A172 (cell line): ENCODE data around the gene SEMA5A. TPM values are rescaled to one million over a fixed set of nuclear protein-coding genes. Genes with fewer than 3 reads are reported as not detected.
"Not testable (repeated sequence)": the region's sequence is repeated elsewhere in the genome, so short reads cannot be mapped to it uniquely, and the experiment has no call there.

Experiments used
- DNase-seq: peaks from one replicate; pipeline ENCODE4 v3.0.0-alpha.2; 2015; ENCODE audit warnings: low spot score
- total RNA-seq: library from RNA; depleted of rRNA; stranded (reverse); fragments of >200 nt; shearing (Covaris generic); gene quantifications from 2 replicates; pipeline ENCODE4 v1.2.3, GENCODE V29; 2014

Gene SEMA5A
- total RNA-seq, 1 experiment from 2014 or later: 9.3 TPM

DNA sequence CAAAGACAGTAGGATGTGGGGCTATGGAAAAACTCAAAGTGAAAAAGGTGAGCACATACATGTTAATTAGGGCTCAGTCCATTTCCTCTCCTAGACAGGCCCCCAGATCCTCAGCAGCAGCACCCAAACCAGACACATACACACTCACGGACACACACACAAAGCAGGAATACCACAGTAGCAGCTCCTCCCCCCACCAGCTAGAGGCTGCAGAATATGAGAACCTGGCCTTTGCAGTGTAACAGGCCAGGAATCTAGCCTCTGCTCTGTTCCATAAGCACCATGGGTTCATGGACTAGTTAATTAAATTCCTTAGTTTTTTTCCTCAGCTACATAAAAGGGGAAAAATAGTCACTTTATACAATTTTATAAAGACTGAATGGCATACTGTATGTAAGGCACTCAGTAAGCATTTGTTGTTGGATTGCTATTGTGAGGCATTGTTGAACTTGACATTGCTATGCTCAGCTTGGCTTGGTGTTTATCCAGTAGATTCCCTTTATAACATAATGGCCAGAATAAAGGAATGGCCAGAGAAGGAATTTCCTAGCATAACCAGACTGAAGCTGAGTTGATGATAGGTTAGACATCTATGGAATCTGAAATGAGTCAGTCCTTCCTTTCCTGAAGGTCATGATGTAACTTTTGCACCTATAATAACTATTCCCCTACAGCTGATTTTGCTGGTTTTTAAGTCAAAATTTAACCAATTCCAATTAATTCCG is 186.8 kb downstream of the SEMA5A start:
- peak; percentile 74 for DNase-seq

DNA sequence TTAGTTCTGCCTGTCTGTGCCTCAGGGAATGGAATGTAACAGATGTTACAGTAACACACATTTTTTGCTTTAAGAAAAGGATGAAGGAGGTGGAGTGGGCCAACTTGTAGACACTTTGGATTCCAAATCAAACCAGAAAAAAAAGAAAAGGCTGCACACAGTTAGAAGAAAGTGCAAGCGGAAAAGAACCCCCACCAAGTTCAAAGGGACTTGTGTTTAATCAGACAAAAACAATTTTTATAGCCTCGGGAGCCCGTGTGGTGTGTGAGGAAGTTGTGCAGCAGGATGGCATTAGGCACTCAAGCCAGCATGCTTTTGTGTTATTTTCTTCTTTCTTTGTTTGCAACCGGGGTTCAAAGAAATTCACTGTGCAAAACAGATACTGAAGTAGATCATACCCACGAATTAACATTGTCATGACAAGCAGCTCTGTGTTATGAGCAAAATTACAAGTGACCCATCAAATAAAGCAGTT is 189.5 kb downstream of the SEMA5A start:
- DNase-seq: no peak

DNA sequence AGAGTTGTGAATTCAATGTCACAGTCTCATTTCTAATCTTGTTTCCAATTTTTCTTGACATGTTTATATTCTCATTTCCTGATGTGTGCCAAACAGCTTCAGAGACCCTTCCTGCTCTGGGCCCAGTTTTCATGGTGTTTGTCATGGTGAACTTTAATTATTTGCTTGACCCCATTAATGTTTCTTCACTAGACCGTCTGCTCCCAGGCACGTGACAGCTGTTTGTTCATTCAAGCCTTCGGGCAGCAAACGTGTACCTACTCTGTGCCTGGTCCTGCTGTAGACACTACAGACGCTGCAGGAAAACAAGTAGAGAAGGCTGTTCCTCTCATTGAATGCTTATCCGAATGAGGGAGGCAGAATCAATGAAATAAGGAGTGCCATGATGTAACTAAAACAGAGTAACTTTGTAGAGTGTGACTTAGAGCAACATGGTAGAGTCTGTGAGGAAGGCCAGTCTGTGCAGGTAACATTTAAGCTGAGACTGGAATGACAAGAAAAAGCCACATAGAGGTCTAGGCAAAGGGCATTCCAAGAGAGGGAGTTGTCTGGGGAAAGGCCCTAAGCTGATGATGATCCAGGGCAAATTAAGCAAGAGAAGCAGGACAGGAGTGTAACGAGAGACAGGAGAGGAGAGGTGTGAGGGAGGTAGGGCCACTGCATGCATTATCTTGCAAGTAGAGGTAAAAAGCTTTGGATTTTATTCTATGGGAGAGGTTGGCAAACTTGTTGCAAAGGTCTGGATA is 191.4 kb downstream of the SEMA5A start:
- no peak for DNase-seq

DNA sequence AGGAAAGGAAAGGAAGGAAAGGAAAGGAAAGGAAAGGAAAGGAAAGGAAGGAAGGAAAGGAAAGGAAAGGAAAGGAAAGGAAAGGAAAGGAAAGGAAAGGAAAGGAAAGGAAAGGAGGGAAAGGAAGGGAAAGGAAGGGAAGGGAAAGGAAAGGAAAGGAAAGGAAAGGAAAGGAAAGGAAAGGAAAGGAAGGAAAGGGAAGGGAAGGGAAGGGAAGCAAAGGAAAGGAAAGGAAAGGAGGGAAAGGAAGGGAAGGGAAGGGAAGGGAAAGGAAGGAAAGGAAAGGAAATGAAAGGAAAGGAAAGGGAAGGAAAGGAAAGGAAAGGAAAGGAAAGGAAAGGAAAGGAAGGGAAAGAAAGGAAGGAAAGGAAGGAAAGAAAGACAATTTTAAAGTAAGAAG is 192.8 kb downstream of the SEMA5A start:
- DNase-seq: not testable (repeated sequence)

DNA sequence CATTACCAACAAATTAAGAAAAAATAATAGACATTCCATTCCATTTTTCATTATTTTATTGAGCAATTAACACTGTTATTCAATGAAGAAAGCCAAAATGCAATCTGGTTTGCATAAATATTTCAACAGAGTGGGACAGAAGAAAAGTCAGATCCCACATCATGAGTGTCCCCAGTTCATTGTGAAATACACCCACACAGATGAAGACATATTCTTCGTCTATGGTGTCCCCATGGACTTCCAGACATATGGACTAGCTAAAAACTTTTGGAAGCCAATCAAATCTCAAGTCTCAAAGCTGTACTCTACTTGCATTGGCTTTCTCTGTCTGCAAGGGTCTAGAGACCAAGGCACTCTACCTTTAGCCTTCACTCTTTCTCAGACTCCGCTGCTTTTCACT is 194.3 kb downstream of the SEMA5A start:
- no peak for DNase-seq

DNA sequence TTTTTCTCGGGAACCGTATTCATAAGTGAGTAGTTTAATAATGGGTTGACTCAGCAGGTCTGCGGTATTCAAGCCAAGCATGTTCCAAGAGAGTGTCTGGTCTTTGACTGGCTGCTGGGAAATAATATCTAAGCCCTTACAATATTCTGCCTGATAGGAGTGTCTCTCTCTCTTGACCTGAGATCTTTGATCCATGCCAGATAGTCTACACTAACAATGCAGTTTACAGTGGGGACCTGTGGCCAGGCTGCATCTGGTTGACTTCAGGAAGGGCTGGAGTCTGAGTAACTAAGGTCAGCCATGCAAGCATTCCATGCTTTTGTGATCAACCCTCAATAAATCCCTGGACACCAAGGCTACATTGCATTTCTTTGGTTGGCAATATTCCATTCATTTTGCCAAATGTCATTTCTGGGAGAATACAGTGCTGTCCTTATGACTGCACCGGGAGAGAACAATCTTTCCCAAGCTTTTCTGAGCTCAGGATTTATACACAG is 195.5 kb downstream of the SEMA5A start:
- DNase-seq: peak; percentile 32

DNA sequence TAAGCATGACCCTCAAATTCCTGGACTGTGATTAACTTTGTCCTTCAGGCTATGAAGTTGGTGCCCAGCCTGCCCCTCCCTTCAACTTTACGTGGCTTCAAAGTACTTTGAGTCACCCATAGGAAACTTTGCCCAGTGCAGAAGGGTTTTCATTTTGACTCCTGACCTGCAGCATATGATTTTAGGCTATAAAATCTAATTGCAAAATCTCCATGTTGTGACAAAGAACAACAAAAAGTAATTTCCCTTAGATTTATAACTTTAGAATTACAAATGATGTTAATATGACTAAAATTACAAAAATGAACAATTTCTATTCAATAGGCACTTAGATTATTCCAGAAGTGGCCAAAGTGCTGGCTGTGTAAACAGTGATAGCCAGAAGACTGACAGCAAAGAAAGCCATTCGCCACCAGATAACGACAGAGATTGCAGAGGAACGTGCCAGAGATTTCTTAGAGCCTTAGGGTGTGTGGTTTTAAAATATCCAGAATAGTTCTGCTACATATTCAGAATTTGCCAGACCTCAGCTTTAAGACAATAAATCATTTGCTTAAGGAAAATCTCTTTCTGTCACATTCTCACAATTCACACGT is 197.4 kb downstream of the SEMA5A start:
- peak; percentile 85 for DNase-seq

DNA sequence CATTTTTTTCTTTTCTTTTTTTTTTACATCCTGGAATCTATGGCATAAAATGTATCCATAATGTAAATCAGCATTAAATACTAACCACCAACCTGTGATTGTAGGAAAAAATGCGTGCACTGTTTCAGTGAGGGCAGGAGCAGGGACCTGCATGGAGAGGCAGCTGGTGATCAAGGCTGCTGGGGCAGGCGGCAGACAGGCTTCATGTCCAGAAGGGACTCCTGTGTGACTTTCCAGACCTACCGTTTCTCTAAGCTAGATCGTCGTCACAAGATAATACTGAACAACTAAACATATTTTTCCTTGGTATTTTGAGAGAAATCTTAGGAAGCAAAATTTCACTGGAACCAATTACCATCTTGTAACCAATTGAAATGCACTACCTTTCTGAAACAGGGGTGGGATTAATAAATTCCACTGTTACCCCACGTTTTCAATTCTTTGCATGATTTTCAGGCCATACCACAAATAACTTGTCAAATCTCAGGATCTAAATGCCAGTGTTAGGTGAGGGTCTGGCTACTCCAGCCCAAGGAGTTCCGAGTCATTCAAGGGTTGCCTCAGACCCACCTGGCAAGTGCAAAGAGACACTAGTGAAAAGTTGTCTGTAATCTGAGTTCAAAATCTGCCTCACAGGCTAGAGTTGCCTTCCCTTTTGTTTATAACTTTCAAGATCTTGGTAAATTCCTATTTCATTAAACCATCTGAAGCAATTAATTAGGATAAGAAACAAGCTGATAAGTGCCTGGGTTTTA is 198.2 kb downstream of the SEMA5A start:
- DNase-seq: peak; percentile 21

DNA sequence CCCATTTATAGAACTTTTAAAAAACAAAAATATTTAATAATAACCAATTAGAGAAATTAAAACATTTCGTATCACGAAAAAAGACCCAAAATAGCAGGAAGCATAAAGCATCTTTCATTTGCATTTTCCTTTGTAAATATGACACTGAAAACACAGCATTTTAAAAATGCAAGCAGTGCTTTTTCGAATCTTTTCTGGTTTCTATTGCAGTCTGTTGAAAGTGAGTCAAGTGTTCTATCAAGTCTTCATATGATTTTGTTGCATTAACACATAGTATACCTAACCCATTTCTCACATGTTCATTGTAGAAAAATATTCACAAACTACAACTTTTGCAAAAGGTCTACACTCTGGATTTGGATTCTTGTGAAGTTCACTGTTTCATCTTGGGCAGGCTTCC is 198.8 kb downstream of the SEMA5A start:
- DNase-seq: no peak

DNA sequence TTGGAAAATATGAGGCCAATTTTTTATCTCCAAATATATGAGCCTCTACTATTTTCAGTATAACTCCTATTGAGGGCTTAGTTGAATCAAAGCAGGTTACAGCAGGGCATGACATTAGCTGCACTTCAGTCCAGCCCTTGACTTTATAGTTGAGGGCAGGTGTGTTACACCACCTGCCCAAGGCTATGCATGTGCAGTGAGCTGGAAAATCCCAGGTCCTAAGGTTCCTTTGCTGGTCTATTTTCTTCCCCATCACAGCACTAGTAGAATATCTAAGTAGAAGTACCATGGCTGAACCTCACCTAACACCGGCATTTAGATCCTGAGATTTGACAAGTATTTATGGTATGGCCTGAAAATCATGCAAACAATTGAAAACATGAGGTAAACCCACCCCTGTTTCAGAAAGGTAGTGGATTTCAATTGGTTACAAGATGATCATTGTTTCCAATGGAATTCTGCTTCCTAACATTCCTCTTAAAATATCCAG is 201.1 kb downstream of the SEMA5A start:
- DNase-seq: no peak

DNA sequence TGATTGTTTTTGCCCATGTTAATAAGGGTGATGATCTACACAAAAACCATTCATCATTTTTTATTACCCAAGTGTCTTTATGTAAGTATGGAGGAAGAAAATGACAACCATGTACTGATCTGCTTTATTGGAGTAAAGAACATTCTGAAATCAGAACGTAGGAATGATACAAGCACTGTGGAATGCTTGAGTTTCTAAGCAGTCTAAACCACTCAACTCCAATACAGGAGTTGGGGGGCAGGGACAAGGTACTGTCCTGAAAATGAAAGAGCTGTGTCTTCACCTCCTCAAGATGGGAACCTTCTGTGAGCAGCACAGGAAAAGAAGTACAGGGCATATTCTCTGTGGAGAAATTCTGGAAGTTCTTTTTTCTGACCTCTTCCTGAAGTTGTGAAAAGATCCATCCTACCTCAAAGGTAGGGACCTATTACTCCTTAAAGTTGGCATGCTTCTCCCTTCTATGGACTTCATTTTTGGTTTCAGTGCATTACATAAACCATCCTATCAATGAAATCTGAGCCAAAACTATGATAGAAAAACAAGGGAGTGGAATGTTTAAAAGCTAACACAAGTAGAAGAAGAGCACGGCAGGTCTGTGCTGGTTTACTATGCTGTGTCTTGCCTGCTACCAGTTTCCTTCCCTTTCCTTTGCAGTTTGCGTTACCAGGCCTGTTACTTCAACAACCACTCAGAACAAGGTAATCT is 202.6 kb downstream of the SEMA5A start:
- DNase-seq: peak; percentile 36

DNA sequence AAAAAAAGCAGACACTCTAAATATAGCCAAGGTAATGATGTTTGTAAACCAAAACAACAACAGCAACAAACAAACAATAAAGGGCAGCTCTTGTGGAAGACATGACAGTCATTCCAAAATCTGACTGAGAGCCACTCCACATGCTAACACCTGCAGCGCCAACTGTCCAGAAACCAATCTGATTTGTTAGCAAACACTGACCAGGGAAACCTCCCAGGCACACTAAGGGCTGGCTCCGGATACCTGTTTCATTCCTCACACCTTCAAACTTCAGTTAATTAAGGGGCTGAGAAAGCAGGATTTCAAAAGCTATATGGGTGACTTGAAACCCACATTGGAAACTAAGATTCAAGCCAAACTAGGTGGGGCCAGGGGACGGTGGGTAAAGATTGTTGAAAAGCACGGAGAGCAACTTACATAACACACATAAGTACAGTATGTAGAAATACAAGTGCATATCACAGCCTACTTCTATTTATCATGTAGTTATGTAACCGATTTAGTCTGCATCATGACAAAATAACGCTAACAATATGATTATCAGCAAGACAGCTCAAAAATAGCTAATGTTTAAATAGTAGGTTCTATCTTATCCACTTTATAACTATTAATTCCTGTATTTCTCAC is 203.6 kb downstream of the SEMA5A start:
- no peak for DNase-seq

DNA sequence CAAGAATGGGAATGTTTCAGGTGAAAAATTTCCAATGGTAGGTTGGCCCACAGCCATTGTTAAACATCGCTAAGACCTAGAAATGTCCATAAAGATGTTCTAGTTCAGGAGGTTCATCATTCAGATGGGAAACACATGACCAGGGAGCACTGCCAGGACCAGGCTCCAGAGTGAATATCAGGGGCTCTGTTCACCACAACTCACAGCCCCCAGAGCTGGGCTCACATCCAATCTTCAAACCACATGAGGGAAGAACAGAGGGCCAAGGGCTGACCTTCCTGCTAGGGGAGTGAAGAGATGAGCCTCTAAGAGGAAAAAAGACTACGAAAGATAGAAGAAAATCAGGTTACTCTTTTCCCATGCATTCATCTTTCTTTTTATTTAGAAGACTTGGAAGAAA is 205.8 kb downstream of the SEMA5A start:
- no peak for DNase-seq

DNA sequence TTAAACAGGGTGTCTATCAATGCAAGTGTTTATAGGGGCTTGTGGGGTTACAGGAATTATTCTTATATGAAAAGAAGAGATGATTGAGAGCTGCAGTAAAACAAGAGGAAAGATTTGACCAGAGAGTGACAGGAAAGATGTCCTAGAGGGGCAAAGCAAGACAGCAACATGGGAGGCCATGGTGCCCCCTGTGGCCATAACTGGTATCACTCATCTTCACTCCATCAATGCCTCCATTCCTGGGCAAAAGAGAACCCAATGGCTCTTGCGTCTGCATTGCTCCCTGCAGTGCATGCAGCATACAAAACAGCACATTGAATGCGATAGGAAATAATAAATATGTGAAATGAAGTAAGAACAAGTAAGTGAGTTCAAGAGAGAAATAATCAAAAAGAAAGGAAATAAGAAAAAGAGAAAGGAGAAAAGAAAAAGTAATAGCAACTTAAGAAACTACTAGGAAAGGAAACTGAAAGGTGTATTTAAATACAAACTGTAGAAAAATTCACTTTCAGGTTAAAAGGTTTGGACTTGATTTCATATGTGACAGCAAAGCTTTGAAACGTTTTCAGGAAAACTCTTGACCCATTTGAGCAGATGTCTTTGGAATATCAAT is 206.6 kb downstream of the SEMA5A start:
- peak; percentile 74 for DNase-seq

DNA sequence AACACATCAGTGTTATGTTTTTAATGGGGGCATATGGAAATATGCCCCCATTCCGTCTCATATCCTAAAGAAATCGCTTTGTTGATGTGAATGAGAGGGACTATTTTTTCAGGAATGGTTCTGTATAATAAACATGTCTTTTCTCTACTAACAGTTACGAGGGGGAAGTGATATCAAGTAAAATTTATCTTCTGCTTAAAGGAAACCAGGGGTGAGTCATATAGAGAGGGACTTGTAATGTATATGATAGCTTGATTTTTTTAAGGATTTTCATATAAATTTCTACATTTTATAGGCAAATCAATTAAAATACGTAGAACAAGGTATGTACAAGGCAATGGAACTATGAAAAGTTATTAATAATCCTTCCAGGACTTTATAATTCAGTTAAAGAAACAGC is 207.1 kb downstream of the SEMA5A start:
- DNase-seq: peak; percentile 23

DNA sequence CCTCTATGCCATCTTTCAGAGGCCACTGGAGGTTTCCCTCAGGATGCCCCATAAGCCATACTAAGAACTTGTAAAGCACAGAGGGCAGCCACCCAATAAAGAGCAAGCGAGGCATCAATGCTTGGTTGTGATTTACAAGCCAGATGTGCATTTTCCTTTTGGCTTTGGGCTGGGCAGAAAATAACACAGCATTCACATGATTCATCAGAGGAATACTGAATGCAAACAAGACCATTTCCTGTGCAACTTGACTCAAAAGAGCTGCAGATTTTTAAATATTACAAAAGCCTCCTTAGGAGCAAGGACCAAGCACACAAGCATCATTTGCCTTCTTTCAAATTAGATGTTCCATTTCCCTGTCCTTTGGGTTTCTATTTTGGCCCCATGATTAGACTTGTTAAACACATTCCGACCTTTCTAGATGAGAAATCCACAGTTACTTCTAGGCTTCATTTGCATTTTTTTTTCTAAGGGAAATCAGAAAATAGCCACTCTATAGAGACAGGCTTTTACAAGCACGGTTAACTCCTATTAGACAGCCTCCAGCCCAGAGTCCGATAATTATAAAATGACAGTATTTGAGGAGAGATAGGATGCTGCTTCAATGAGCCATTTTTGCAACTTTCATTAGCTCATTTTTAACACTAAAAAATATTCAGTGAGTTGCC is 207.8 kb downstream of the SEMA5A start:
- DNase-seq: peak; percentile 81

DNA sequence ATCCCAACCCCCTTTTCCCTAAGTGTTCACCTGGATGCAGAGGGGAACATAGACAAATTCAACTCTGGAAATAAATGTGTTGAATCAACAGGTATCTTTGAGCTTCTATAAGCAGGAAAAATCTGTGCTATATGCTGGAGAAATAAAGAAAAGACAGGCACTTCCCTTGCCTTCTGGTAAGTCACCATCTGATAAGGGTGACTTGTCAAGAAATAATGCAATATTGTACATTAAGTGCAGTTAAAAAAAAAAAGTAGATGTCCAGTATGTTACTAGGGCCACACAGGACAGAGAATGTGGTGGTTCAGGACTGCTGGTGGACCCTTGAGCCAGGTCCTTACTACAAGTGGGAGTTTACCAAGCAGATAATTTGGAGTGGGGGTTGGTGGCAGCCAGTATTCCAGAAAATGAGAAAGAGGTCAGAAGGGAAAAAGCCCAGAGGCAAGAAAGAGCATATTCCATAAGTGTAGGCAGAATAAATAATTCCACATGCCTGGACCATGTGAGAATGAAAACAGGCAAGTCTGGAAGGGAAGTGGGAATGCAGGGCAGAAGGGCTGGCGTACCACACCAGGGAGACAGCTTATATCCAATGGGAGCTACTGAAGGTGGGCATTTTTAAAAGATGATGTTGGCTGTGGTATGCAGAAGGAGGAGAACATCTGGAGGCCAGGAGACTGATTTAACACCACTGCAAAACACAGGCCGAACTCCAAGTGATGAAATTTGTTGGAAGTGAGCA is 209.9 kb downstream of the SEMA5A start:
- no peak for DNase-seq

DNA sequence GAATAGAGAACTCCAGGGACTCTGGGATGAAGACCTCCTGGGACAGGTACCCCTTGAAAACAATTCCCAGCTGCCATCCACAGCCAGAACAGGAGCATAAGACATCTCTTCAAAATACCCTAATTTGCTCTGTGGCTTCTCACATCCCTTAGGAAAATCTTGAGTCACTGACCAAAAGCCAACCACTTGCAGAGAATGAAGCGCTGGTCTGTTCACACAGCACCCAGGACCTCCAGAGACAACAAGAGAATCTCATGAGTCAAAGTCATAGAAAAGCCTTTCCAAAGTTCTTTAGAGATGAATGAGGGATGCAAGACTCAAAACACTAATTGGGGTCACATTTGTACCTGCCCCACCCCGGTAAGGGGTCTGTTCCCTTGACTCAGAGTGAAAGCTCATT is 210.6 kb downstream of the SEMA5A start:
- DNase-seq: no peak

DNA sequence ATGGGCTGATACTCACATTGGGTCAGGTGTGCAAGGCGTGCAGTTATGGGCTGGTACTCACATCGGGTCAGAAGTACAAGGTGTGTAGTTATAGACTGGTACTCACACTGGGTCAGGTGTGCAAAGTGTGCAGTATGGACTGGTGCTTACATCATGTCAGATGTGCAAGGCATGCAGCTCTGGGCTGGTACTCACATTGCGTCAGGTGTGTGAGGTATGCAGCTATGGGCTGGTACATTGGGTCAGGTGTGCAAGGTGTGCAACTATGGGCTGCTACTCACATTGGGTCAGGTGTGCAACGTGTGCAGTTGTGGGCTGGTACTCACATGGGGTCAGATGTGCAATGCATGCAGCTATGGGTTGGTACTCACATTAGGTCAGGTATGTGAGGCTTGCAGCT is 213.8 kb downstream of the SEMA5A start:
- DNase-seq: no peak
